CD1c-positive myeloid dendritic cell (primary cell): ENCODE measurements around the gene ICA1.
A peak's percentile ranks its signal among the peaks of the same experiment; 100 is the strongest.

Experiments
- DNase-seq: peaks from one replicate; pipeline ENCODE4 v3.0.0-alpha.2; 2016; ENCODE audit errors: extremely low spot score

Gene ICA1

DNA sequence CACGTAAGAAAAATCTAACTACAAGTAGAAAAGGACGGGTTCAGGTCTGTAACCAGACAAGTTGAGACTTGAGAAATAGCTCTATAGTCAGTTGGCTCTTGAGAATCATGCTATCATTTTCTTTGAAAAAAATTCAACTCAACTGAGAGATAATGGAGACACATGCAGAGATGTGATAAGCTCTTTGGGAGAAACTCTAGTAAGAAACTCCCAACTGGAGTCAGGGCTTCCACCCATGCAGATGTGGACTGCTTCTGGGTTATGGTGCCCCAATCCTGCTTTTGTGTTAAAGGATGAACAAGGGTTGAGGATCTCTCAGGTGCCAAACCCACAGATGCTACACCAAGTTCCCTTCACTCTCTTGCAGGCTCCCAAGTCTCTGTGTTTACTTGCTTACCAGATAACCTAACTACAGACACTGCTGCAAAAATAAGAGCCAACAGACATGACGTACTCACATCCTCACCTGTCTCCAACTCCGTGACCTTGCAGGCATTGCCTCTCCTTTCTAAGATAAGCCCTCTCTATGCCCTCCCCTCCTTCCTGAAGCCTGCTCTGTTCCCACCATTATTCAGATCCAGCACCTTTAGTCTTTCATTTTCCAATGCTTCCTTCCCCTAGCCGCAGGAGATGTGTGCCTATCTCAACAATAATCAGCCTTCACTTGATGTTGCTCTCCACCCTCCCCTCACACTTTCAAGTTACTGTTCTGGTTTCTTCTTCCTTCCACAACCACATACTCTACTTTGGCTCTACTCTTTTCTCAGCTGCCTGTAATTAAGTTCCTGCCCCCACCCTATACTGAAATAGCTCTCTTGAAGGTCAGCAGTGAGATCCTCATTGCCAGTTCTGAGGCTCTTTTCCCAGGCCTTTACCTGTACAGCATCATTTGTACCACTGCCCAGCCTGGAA, 130.0 kb downstream of the ICA1 start:
- DNase-seq, result no peak

DNA sequence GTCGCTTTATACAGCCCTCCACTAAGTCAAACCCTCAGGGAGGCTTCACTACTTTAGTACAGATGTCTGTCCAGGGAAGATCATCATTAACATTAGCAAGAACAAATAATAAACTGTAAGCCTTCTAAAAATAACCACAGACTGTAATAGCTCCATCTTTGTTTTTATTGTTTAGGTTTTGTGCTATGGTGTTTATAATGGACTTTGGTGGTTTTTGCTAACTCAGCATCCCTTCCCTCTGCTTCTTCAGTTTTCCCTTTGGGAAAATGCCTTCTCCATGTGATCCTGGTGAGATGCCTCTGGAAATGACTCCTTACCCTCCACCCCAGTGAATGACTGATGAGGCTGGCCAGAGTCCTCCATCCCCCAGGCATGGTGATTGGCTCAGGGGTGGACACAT, 131.3 kb downstream of the ICA1 start:
- no peak for DNase-seq

- no peak for DNase-seq
Observed at GRCh38 chr7:8129318-8129659, 132.7 kb downstream of the ICA1 start.

DNA sequence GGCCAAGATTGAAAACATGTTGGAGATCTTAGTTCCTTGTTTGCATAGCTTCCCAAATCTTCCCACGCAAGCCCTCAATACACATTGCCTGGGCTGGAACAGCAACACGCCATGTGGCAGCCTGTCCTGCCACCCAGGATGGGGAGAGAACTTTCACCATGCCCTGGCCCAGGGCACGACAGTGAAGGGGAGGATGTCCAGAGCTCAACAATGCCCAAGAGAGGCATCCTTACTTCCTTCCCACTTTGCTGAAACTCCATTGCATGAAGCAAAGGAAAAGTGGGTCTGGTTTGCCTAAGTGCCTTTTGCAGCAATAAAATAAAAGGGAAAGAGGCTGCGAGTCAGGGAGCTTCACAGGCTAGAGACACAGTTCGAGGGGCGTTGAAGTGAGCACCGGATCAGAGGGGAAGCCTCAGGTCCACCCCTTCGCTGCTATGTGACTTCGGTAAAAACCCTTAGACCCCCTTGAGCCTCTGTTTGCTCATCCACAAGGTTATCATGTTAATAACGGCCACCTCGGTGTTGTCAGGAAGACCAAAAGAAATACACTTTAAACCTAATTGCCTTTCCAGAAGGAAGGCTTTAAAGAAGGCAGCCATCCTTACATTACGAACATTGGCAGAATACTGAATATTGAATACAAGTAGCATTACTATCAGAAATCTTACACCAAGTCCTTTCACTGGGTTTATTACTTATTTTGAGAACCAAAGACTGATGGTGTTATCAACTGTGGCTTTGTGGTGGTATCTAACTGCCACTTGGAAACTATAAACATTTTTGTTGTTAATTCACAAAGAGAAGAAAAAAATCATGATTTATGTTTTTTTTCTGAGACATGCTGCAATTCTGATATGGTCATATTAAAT, 133.3 kb downstream of the ICA1 start:
- no peak for DNase-seq

DNA sequence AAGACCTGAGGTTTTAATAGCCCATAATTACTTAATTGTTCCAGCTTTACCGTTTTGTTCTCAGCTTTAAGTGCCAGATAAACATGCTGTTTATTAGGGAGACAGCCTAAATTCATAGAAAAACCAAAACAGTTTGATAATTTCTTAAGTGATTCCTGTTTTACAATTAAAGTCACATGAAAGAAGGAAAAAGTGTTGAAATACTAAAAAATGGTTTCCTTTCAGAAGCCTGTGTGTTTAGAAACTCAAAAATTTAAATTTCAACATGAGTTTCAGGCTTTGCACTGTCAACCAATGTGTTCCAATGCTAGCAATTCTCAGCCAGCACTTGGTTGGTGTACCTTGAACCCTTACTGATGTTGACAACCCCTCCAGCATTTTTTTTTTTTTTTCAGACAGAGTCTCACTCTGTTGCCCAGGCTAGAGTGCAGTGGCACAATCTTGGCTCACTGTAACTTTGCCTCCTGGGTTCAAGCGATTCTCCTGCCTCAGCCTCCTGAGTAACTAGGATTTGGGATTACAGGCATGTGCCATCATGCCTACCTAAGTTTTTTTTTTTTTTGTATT, 135.3 kb downstream of the ICA1 start:
- DNase-seq, result no peak

GRCh38 chr7:8125680-8126444, 136.1 kb downstream of the ICA1 start:
- DNase-seq, result peak; percentile 57

DNA sequence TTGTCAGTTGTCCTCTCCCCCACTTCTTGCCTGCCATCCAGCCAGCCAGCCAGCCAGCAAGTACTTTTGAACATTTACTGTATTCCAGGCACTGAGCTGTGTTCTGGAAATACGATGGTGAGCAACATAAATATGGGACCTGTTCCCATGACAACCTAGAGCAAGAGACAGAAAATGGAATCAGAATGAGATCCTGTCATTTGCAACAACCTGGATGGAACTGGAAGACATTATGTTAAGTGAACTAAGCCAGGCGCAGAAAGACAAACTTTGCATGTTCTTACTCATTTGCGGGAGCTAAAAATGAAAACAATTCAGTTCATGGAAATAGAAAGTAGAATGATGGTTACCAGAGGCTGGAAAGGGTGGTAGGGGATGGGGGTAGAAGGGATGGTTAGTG, 140.7 kb downstream of the ICA1 start:
- DNase-seq, result no peak

DNA sequence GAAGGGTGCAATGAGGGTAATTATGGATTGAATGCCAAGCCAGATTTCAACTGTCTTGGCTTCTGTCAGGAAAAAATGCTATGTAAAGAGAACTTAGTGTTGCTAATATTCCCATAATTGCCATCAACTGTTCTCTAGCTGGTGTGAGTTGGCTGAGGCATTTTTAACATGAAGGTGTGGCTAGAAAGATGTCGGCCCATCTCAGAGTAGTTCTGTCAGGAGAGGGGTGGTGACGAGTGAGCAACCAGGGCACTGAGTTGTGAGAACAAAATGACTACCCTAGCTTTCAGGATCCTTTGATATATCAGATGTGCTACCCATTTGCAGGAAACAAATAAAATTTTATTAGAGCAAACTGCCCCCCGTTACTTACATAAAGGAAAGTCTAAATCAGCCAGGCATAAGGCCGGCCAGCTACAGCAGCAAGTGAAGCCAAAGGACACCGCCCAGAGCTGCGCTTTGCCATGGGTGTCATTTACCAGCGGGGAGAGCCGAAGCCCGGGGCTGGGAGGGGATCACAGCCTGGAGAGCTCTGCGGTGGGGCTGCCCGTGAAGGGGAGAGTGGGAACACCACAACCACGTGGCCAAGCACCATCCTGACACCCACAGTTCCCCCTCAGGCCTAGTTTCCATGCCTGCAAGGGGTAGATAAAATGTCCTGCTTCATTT, 141.4 kb downstream of the ICA1 start:
- no peak for DNase-seq

- DNase-seq, result no peak
Observed at GRCh38 chr7:8119262-8119661, 142.7 kb downstream of the ICA1 start.

DNA sequence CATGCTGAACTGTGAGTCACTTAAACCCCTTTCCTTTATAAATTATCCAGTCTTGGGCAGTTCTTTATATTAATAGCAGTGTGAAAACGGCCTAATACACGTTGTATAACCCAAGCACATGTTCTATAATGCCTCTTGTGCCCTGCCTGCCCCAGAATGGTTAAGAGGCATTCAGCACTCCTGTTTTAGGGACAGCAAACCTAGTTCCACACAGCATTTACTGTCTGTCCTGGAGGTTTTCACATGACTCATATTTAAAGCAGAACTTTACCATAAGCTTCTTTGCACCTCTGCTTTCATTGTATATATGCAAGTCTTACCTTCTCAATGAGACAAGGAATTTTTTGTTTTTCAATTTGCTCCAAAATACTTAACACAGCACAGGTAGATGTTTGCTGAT, 144.8 kb downstream of the ICA1 start:
- no peak for DNase-seq

- no peak for DNase-seq
Observed at GRCh38 chr7:8115547-8116402, 146.2 kb downstream of the ICA1 start.

DNA sequence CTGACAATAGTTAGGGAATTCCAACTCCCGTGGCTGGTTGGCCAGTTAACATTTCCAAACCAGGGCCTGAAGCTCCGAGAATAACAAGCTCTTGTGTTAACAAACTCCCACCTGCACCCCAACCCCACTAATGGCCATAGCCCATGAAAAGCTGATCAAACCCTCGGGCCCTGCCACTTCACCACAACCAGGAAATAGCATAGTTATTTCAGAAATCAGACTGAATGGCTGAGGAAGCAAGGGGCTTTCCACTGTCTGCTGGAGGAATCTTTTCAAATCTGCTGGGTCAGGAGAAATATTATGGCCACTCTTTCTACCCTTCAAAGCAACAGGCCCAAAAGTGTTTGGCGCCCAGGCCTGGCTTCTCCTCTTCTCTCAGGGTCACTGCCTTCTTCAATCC, 147.8 kb downstream of the ICA1 start:
- DNase-seq, result no peak

- no peak for DNase-seq
Observed at GRCh38 chr7:8113184-8113583, 148.8 kb downstream of the ICA1 start.

DNA sequence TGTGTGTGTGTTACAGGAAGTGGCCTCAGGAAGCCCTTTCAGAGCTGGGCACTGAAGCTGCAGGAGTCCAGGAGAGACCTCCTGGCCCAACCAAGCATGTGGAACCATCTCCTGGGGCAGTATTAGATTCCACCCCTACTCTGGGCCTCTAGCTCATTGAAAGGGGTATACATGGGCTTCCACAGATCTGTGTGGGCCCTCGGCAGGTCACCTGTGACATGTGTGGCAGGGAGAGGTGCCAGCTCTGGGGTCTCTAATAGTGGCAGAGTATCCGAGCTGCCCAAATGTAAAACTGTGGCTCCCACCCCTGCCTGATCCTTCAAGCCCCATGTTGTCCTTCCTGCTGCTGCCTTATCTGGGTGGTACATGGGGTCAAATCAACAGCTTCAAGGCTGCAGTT, 149.3 kb downstream of the ICA1 start:
- DNase-seq, result no peak

GRCh38 chr7:8111282-8111960, 150.5 kb downstream of the ICA1 start:
- DNase-seq, result no peak

GRCh38 chr7:8109196-8110022, 152.6 kb downstream of the ICA1 start:
- DNase-seq, result no peak

GRCh38 chr7:8105449-8106095, 156.4 kb downstream of the ICA1 start:
- DNase-seq, result no peak

DNA sequence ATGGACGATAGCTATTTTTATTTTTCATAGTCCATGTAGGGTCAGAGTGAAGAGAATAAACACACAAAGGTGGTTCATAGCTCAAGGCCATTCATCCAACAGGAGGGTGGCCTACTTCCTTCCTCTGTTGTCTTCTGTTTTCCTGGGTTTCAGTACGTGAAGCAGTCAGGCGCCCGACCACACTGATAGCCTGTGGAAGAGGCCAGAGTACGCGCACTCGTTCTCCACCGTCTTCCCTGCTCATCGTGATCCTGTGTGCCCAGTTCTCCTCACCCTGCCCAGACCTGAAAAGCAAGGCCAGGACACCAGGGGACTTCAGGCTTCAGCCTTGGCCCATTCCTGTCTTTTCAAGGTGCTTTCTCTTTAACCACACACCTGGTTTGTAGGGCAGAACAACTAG, 158.7 kb downstream of the ICA1 start:
- no peak for DNase-seq
